Left ventricle myocardium inferior (tissue), 1 donor: ENCODE data around the gene CAMTA2. TPM values are rescaled to one million over a fixed set of nuclear protein-coding genes. Genes with fewer than 3 reads are reported as not detected.

Experiments used
- DNase-seq: peaks from one replicate; pipeline ENCODE4 v3.0.0-alpha.2; 2020
- H3K27ac ChIP-seq: fragments of 200-600 bp; replicated peaks from 2 replicates; pipeline ENCODE4 v1.8.0; 2021
- H3K27me3 ChIP-seq: fragments of 200-600 bp; 2 replicates; pipeline ENCODE4 v1.8.0; 2021; ENCODE audit warnings: low read depth
- H3K36me3 ChIP-seq: fragments of 200-600 bp; 2 replicates; pipeline ENCODE4 v1.8.0; 2021
- H3K4me1 ChIP-seq: fragments of 200-600 bp; 2 replicates; pipeline ENCODE4 v1.8.0; 2021
- H3K4me3 ChIP-seq: fragments of 200-600 bp; 2 replicates; pipeline ENCODE4 v1.8.0; 2021; ENCODE audit warnings: mild to moderate bottlenecking, moderate library complexity
- H3K9me3 ChIP-seq: fragments of 200-600 bp; replicated peaks from 2 replicates; pipeline ENCODE4 v1.8.0; 2021
- CTCF ChIP-seq: fragments of 200-600 bp; IDR thresholded peaks from 2 replicates; pipeline ENCODE4 v1.8.0; 2021; ENCODE audit warnings: antibody characterized with exemption, mild to moderate bottlenecking, borderline replicate concordance
- intact Hi-C: fragments of 100-400 bp; cut with micrococcal nuclease; formaldehyde crosslinking; loops from one replicate; pipeline ENCODE4 v1.11.0; 2022
- total RNA-seq: library from RNA; stranded (reverse); fragmentation: NEBNext Ultra II Directional; extraction: Animal tissue kit (Norgen Biotek cat#: 25700); gene quantifications from one replicate; pipeline ENCODE4 v1.2.1, GENCODE V29; 2021
- donor health status: DM: no; HTN: yes; CAD: no; lungs with severe emphysema.

The CAMTA2 gene
- total RNA-seq, 1 donor from 2014 or later: 33.8 TPM

- H3K36me3 ChIP-seq: peaks cover 58% of the 10 kb centered on the region
- peaks cover 9% of the 10 kb centered on the region for H3K4me1 ChIP-seq
- DNase-seq: no peak
- intact Hi-C loops: no loop called here
- no peak for TF ChIP-seq CTCF
- H3K27me3 ChIP-seq: no peaks in the 10 kb centered on the region
- no peak overlapping the region for H3K27ac ChIP-seq
- no peaks in the 10 kb centered on the region for H3K9me3 ChIP-seq
- H3K4me3 ChIP-seq: no peak overlapping the region
These were observed 36.2 kb upstream of the CAMTA2 start for GRCh38 chr17:5023588-5024147.

- intact Hi-C loops: no loop called here
- Histone ChIP-seq H3K36me3 (peaks cover 73% of the 10 kb centered on the region), H3K4me3 (no peak overlapping the region), H3K4me1 (peaks cover 9% of the 10 kb centered on the region), H3K27ac (no peak overlapping the region), H3K9me3 (no peaks in the 10 kb centered on the region), H3K27me3 (no peaks in the 10 kb centered on the region)
- DNase-seq: no peak
- no peak for TF ChIP-seq CTCF
These were observed 34.8 kb upstream of the CAMTA2 start for GRCh38 chr17:5022171-5022711.

GRCh38 chr17:5020502-5021023 lies 33.1 kb upstream of the CAMTA2 start:
- intact Hi-C loops: no loop called here

GRCh38 chr17:5019475-5019956 lies 32.0 kb upstream of the CAMTA2 start:
- Histone ChIP-seq H3K27ac (no peak overlapping the region), H3K4me1 (peaks cover 6% of the 10 kb centered on the region), H3K4me3 (no peak overlapping the region), H3K36me3 (peaks cover 97% of the 10 kb centered on the region), H3K27me3 (no peaks in the 10 kb centered on the region), H3K9me3 (no peaks in the 10 kb centered on the region)
- no peak for TF ChIP-seq CTCF
- DNase-seq: no peak
- intact Hi-C loops: no loop called here

More at GRCh38 chr17:5020502-5021023, 33.1 kb upstream of the CAMTA2 start:
- no peaks in the 10 kb centered on the region for H3K9me3 ChIP-seq
- H3K4me1 ChIP-seq: peaks cover 6% of the 10 kb centered on the region
- no peak for DNase-seq
- TF ChIP-seq CTCF: no peak
- H3K4me3 ChIP-seq: no peak overlapping the region
- no peak overlapping the region for H3K27ac ChIP-seq
- H3K36me3 ChIP-seq: peaks cover 90% of the 10 kb centered on the region
- H3K27me3 ChIP-seq: no peaks in the 10 kb centered on the region

- no peak for TF ChIP-seq CTCF
- H3K9me3 ChIP-seq: no peaks in the 10 kb centered on the region
- H3K36me3 ChIP-seq: peaks cover 98% of the 10 kb centered on the region
- no peaks in the 10 kb centered on the region for H3K27me3 ChIP-seq
- H3K4me1 ChIP-seq: no peaks in the 10 kb centered on the region
- intact Hi-C loops: no loop called here
- no peak for DNase-seq
- no peak overlapping the region for H3K27ac ChIP-seq
- no peak overlapping the region for H3K4me3 ChIP-seq
These were observed 26.9 kb upstream of the CAMTA2 start for GRCh38 chr17:5014357-5014756.
